Measurements from ENCODE around the gene OXSR1. TPM values are rescaled to one million over a fixed set of nuclear protein-coding genes. Genes with fewer than 3 reads are reported as not detected.
A peak's percentile ranks its signal among the peaks of the same experiment; 100 is the strongest.
"Not testable (repeated sequence)": the region's sequence is repeated elsewhere in the genome, so short reads cannot be mapped to it uniquely, and the experiment has no call there.

Gene OXSR1
- total RNA-seq, 1 experiment from 2014 or later, result 42.4 TPM

DNA sequence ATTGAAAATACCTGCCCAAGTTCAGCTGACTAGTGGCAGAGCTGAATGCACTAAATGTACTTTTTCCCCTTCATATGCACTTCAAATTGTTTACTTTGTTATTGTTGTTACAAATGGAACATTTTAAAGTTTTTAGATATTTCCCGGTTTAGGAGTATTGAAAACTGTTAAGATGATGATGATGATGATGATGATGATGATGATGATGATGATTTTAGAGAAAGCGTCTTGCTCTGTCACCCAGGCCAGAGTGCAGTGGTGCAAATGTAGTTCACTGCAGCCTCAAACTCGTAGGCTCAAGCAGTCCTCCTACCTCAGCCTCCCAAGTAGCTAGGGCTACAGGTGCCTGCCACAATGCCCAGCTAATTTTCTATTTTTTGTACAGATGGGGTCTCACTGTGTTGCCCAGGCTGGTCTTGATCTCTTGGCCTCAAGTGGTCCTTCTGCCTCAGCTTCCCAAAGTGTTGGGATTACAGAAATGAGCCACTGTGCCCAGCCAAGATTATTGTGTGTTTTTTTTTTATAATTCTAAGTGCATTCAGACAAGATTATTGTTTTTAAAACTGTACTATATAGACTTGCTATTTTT lies 54.4 kb downstream of the OXSR1 start:
- DNase-seq (ENCODE audit: extremely low read depth, low read depth), result no peak

DNA sequence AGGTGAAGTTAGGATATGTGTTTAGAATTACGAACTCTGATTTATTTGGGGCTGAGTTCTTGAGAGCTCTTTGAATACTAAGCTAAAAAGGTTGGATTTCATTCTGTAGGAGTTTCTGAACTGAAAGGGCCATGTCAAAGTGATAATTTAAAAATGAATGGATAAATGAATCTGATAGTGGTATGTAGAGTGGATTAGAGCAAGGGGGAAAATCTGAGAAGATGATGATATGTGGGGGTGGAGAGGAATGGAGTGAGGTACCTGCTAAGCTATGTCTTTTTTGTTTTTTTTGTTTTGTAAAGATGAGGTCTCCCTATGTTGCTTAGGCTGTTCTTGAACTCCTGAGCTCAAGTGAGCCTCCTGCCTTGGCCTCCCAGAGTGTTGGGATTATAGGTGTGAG lies 55.7 kb downstream of the OXSR1 start:
- DNase-seq (ENCODE audit: extremely low read depth, low read depth), result no peak

GRCh38 chr3:38222032-38222634 lies 56.8 kb downstream of the OXSR1 start:
- no peak for DNase-seq (ENCODE audit: extremely low read depth, low read depth)

DNA sequence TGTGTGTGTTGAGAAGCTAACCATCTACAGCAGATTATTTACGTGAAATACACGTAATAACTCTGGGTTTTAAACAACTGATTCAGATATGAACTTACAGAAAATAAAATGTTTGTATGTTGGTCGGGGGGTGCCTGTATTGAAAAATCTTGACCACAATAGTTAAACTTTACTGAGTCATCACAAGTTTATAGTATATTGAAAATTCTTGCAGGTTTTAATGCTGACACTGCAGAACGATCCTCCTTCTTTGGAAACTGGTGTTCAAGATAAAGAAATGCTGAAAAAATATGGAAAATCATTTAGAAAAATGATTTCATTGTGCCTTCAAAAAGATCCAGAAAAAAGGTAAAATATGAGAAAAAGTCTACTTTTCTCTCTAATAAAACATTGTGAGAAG lies 59.0 kb downstream of the OXSR1 start:
- no peak for DNase-seq (ENCODE audit: extremely low read depth, low read depth)

GRCh38 chr3:38226273-38226672 lies 60.9 kb downstream of the OXSR1 start:
- DNase-seq (ENCODE audit: extremely low read depth, low read depth), result no peak

DNA sequence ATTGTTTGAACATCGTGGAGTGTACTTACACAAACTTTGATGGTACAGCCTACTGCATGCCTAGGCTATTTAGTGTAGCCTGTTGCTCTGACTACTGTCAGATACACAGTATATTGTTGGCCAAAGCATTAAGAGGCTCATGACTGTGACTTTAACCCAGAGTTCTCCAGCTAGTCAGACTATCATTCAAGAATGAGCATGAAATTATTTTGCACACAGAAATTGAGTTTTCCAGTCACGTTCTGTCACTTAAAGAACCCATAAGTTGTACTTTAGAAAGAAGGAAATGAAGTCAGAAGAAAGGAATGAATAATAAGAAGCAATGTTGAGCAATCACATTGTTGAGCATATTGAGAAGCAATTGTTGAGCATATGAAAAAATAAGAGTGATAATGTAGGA lies 62.7 kb downstream of the OXSR1 start:
- DNase-seq (ENCODE audit: extremely low read depth, low read depth), result no peak

DNA sequence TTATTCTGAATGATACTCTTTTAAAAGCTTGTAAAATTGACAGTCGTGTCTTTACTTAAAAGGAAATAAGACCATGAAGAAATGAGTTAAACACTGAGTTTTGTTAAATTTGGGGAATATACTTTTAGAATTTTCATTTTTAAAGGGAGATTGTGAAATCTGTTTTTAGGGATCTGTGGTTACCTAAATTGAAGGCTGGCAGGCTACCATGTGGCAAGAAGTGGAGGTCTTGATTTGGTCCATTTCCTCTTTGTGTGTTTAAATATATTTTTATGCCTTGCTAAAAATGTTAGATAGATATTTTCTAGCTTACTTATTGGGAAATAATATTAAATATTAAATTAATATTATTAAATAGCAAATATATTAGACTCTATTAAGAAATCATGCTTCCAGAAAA lies 63.7 kb downstream of the OXSR1 start:
- no peak for DNase-seq (ENCODE audit: extremely low read depth, low read depth)

DNA sequence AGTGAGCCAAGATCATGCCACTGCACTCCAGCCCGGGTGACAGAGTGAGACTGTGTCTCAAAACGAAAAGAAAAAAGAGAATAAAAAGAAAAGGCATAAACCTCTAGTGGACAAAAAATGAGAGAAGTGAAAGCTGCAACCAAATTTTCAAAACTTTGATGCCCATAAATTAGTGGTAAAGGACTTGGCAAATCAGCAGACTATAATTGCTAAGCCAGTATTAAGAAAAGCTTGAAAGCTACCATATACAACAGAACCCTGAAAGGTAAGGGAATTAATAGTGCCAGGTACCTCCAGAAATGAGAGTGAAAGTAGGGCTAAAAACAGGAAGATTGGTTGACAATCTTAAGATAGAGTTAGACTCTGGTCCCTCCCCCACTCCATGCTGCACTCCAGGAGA lies 67.4 kb downstream of the OXSR1 start:
- DNase-seq (ENCODE audit: extremely low read depth, low read depth), result no peak

DNA sequence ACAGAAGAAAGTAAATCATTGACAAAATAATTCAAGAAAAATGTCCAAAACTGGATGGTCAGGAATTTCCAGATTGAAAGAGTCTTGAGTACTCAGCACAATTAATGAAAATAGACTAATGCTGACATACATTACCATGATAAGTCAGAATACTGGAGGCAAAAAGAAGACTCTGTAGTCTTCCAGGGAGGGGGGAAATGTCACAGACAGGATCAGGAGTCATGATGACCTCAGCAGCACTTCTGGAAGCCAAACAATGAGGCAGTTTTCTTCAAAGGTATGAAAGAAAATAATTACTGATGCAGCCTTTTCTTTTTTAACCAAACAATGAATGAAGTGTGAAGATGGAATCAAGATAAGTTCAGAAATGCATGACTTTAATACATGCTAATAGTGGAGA lies 70.1 kb downstream of the OXSR1 start:
- no peak for DNase-seq (ENCODE audit: extremely low read depth, low read depth)

- DNase-seq (ENCODE audit: extremely low read depth, low read depth), result no peak
These were observed 73.2 kb downstream of the OXSR1 start for GRCh38 chr3:38238416-38239008.

- DNase-seq (ENCODE audit: extremely low read depth, low read depth), result not testable (repeated sequence)
These were observed 77.5 kb downstream of the OXSR1 start for GRCh38 chr3:38242812-38243211.

GRCh38 chr3:38245930-38246329 lies 80.6 kb downstream of the OXSR1 start:
- DNase-seq (ENCODE audit: extremely low read depth, low read depth), result no peak

DNA sequence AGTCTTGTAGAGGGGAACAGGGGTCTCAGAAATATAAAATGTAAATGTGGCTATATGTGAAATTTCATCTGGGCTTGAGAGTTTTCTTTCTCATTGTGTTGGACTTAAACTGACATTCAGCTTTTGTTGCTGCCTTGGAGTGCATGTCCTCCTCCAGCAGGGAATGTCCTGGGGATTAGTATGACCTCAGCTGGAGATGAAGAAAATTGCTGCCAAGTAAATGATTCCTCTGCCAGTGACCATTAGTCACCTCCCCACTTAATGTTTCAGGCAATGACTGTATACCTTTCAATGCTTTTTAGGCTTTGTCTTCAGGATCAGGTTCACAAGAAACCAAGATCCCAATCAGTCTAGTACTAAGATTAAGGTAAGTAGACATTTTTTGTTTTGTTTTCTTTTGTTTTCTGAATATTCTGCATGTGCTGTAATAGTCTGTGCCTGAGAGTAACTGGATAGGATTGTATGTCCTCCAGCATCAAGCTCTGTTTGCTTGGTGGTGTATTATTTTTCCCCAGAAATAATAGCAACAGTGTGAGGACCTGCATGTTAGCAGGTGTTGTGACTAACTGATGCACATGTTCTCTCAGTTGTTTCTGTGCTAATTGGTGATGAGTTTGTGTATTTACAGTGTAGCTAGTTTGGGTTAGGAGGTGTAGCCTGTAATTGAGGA lies 82.2 kb downstream of the OXSR1 start:
- DNase-seq (ENCODE audit: extremely low read depth, low read depth), result peak; percentile 20

GRCh38 chr3:38250198-38250597 lies 84.9 kb downstream of the OXSR1 start:
- no peak for DNase-seq (ENCODE audit: extremely low read depth, low read depth)

- DNase-seq (ENCODE audit: extremely low read depth, low read depth), result no peak
These were observed 85.9 kb downstream of the OXSR1 start for GRCh38 chr3:38251197-38251596.

- DNase-seq (ENCODE audit: extremely low read depth, low read depth), result no peak
These were observed 88.4 kb downstream of the OXSR1 start for GRCh38 chr3:38253704-38254103.

- DNase-seq (ENCODE audit: extremely low read depth, low read depth), result no peak
These were observed 89.5 kb downstream of the OXSR1 start for GRCh38 chr3:38254872-38255271.

DNA sequence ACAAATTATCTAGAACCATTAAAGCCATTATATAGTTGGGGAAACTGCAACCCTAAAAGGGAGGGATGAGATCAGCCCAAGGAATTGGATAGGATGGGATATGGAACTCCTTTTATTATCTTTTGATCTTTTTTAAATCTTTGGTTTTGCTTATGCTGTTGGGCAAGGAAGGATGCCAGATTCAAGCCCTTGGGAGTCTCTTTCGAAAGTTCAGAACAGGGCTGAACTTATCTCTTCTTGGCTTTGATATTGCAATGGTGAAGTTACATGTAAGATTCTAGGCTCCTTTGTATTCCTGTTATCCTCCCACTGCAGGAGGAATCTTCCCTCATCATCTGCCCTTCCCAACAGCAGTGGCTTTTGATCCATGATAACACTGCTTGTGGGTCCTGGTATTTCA lies 90.3 kb downstream of the OXSR1 start:
- DNase-seq (ENCODE audit: extremely low read depth, low read depth), result no peak

DNA sequence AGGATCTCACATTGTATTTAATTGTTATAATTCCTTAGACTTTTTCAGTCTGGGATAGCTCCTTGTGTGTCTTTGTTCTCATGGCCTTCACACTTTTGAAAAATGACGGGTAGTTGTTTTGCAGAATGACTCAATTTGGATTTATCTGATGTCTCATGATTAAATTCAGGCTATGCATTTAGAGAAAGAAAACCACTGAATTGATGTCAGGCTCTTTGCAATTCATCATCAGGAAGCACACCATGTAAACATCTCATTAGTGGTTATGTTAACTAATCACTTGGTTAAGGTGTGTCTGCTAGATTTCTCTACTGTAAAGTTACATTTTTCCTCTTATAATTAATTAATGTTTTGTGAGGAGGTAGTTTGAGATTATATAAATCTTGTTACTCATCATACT lies 92.2 kb downstream of the OXSR1 start:
- no peak for DNase-seq (ENCODE audit: extremely low read depth, low read depth)

GRCh38 chr3:38260474-38260873 lies 95.1 kb downstream of the OXSR1 start:
- DNase-seq (ENCODE audit: extremely low read depth, low read depth), result no peak

DNA sequence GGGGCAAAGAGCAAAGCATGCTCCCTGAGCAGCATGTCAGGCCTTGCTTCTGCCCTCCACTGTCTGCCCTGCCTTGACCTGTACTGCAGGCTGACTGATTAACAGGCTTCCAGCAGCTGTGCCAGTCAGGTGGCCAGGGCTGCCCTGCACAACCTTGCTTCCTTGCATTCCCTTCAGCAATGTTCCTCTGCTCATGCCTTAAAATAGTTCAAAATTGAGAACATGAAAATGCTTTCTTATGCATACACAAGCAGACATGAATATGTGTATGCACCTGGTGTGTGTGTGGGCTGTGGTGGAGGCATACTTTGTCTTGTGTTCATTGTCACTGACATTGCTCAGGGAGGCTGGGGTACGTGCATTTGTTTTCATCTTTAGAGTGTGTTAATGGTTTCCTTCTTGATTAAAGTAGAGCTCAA lies 99.0 kb downstream of the OXSR1 start:
- no peak for DNase-seq (ENCODE audit: extremely low read depth, low read depth)

GRCh38 chr3:38264779-38265178 lies 99.4 kb downstream of the OXSR1 start:
- DNase-seq (ENCODE audit: extremely low read depth, low read depth), result no peak

Data from NCI-H460 (cell line).